ENCODE measurements around the gene DCUN1D2.

Gene DCUN1D2

DNA sequence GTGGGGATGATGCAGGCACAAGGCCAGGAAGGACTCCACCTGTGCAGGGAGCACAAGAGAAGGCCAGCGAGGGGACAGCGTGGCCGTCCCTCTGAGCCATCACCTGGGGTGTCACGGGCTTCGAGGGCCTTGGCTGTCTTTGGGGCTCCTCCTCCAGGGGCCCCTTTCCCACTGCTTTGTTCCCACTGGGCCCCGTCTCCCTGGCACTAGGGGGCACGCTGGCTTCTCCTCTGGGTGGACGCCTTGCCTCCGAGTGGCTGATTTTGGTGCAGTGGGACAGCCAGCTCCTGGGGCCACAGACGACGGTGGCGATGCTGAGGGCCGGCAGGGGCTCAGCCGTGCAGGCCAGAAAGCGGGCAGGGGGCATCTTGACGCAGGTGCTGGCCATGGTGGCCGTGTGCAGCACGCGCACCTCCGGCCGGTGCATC lies 83.4 kb downstream of the DCUN1D2 start:
- no peak for DNase-seq (ENCODE audit: low read depth)

DNA sequence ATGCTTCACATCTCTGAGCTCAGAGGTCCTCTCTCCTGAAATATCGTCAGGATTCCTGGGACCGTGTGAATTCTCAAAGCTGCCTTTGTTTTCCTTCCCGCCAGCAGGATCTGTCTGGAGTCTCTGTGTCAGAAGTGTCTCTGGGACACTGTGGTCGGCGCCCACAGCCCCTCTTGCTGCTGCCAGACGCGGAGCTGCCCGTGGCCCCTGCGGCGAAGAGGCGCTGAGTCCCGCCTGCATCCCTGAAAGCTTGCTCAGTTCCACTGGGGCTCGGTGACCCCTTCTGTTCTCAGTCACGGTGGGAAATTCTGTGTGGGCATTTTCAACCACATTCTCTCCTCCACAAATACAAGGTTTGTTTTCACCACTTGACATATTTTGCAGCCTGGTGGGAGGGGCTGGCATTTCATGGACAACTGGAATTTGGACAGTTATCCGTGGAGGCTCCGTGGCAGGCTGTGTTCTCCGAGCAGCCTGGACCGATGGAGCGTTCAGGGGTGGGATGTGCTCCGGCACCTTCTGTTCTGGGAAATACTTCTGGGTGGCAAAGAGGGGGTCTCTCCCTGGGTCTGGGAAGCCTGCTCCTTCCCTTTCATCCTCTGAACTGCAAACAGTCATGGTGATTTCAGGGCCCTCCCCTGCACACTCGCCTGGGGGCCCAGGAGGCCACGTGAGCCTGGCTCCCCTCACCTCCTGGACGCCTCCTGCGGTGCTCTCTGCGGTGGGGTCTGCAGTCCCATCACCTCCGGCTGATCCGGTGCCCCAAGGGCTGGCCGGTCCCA lies 84.0 kb downstream of the DCUN1D2 start:
- DNase-seq (ENCODE audit: low read depth) = no peak

Measured in stimulated activated CD8-positive, alpha-beta memory T cell treated with anti-CD3 and anti-CD28 coated beads, Interleukin-12 subunit alpha, Interleukin-12 subunit beta, amount 100 ng/mL, for 4 hours (primary cell).